ENCODE results near the gene ARVCF.

DNA sequence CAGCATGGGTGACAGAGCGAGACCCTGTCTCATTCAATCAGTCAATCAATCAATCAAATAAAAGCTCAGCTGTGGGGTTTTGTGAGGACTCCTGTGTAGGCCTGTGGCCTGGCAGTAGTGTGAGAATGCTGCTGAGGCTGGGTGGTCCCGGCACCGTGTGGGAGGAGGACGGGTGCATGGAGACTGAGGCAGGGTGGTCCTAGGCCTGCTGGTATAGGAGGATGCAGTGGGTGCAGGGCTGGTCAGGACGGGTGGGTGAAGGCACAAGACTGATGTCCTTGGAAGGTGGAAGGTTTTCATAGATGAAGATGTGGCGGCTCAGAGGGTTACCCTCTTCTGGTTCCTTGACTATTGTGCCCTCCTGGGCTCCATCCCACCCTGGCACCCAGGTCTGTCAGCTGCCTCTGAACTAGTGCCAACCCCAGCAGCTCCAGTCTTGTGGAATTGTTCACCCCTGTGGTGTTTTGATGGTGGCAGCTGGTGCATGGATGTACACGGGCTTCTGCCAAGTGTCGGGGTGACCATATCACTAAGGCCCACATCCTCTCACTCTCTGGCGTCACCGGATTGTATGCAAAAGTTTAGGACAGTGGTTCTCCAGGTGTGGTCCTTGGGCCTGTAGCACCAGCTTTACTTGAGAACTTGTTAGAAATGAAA is 28.0 kb upstream of the ARVCF start:
- TF ChIP-seq EZH2 (IDR thresholded peaks at IDR 0.05; ENCODE audit: borderline replicate concordance, low read depth, low read length, poor library complexity, severe bottlenecking), result no peak
- TF ChIP-seq, protein P1, sequence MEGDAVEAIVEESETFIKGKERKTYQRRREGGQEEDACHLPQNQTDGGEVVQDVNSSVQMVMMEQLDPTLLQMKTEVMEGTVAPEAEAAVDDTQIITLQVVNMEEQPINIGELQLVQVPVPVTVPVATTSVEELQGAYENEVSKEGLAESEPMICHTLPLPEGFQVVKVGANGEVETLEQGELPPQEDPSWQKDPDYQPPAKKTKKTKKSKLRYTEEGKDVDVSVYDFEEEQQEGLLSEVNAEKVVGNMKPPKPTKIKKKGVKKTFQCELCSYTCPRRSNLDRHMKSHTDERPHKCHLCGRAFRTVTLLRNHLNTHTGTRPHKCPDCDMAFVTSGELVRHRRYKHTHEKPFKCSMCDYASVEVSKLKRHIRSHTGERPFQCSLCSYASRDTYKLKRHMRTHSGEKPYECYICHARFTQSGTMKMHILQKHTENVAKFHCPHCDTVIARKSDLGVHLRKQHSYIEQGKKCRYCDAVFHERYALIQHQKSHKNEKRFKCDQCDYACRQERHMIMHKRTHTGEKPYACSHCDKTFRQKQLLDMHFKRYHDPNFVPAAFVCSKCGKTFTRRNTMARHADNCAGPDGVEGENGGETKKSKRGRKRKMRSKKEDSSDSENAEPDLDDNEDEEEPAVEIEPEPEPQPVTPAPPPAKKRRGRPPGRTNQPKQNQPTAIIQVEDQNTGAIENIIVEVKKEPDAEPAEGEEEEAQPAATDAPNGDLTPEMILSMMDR (conservative IDR thresholded peaks at IDR 0.05; ENCODE audit: low read depth, low read length), result no peak
